Neural progenitor cell (in vitro differentiated cells): Measurements from ENCODE around the gene MEN1.

Source experiments
- CTCF ChIP-seq: fragments of 200-600 bp; sonication (generic); IDR thresholded peaks from 2 replicates; pipeline ENCODE4 v1.5.1; 2017; ENCODE audit warnings: antibody characterized with exemption, mild to moderate bottlenecking
- EZH2 ChIP-seq: fragments of 200-600 bp; sonication (generic); IDR thresholded peaks from 2 replicates; pipeline ENCODE4 v1.6.1; 2017; ENCODE audit warnings: antibody characterized with exemption, mild to moderate bottlenecking, moderate library complexity
- EZH2phosphoT487 ChIP-seq: fragments of 200-600 bp; sonication (generic); IDR thresholded peaks from 2 replicates; pipeline ENCODE4 v1.6.1; 2017; ENCODE audit warnings: antibody characterized with exemption

GRCh38 chr11:64805481-64805880, 4.9 kb downstream of the MEN1 start:
- no peak for TF ChIP-seq CTCF
- TF ChIP-seq EZH2phosphoT487, result no peak
- no peak for TF ChIP-seq EZH2
